ENCODE results near the gene FGD2. TPM values are rescaled to one million over a fixed set of nuclear protein-coding genes. Genes with fewer than 3 reads are reported as not detected.

FGD2 gene
- total RNA-seq, 4 donors from 2014 or later = 0.39 to 6.2 (median 5.0) TPM

GRCh38 chr6:37072526-37072925 is 67.1 kb downstream of the FGD2 start:
- in situ Hi-C loops (cut with MboI; ENCODE audit: low sequenced_read_pairs in 4 of 4) = no loop called here
- ATAC-seq (no peak), DNase-seq (no peak)
- Histone ChIP-seq H3K27ac (no peak overlapping the region), H3K4me1 (peaks cover 9 to 23% of the 10 kb centered on the region in 2 donors), H3K27me3 (no peaks in the 10 kb centered on the region), H3K9me3 (no peaks in the 10 kb centered on the region), H3K36me3 (no peaks in the 10 kb centered on the region), H3K4me3 (no peak overlapping the region)
- intact Hi-C loops (cut with DNase I; ENCODE audit: low total_unique reads) = no loop called here
- TF ChIP-seq CTCF (IDR thresholded peaks at IDR 0.05 in 4 of 5, conservative IDR thresholded peaks at IDR 0.05 in 1 of 5) (no peak), POLR2A (IDR thresholded peaks at IDR 0.05) (no peak)

- ATAC-seq = peak; percentile 97
- no peak for TF ChIP-seq CTCF (IDR thresholded peaks at IDR 0.05 in 4 of 5, conservative IDR thresholded peaks at IDR 0.05 in 1 of 5)
- TF ChIP-seq POLR2A (IDR thresholded peaks at IDR 0.05) = peak in 1 of 2 donors; percentile 14
- in situ Hi-C loops (cut with MboI; ENCODE audit: low sequenced_read_pairs in 4 of 4) = no loop called here
These were observed 68.8 kb downstream of the FGD2 start for GRCh38 chr6:37074053-37074827.

GRCh38 chr6:37077191-37077904 is 71.9 kb downstream of the FGD2 start:
- no peak overlapping the region for H3K4me3 ChIP-seq
- H3K27ac ChIP-seq = no peak overlapping the region
- no peaks in the 10 kb centered on the region for H3K9me3 ChIP-seq
- in situ Hi-C loops (cut with MboI; ENCODE audit: low sequenced_read_pairs in 4 of 4) (no loop called here), intact Hi-C loops (cut with DNase I; ENCODE audit: low total_unique reads) (no loop called here)
- TF ChIP-seq POLR2A (IDR thresholded peaks at IDR 0.05) = no peak
- no peak for TF ChIP-seq CTCF (IDR thresholded peaks at IDR 0.05 in 4 of 5, conservative IDR thresholded peaks at IDR 0.05 in 1 of 5)
- ATAC-seq = no peak
- H3K36me3 ChIP-seq = no peaks in the 10 kb centered on the region
- H3K27me3 ChIP-seq = no peaks in the 10 kb centered on the region
- H3K4me1 ChIP-seq = peaks cover 5 to 19% of the 10 kb centered on the region in 2 donors
- DNase-seq = no peak

More at GRCh38 chr6:37074053-37074827, 68.8 kb downstream of the FGD2 start:
- no peaks in the 10 kb centered on the region for H3K9me3 ChIP-seq
- intact Hi-C loops (cut with DNase I; ENCODE audit: low total_unique reads) = loop anchor here (2.0 kb wide), 1 partner anchor 29 kb away; no protein-coding TSS in a partner anchor
- no peaks in the 10 kb centered on the region for H3K27me3 ChIP-seq
- peaks cover 5 to 19% of the 10 kb centered on the region in 2 donors for H3K4me1 ChIP-seq
- peak overlapping the region; percentile 66 to 91 (median 81) for H3K27ac ChIP-seq
- no peaks in the 10 kb centered on the region for H3K36me3 ChIP-seq
- no peak overlapping the region for H3K4me3 ChIP-seq
- DNase-seq = peak; percentile 81 to 89

GRCh38 chr6:37077905-37078296 is 72.4 kb downstream of the FGD2 start:
- TF ChIP-seq CTCF (IDR thresholded peaks at IDR 0.05 in 4 of 5, conservative IDR thresholded peaks at IDR 0.05 in 1 of 5) (no peak), POLR2A (IDR thresholded peaks at IDR 0.05) (no peak)
- no peaks in the 10 kb centered on the region for H3K9me3 ChIP-seq
- H3K27me3 ChIP-seq = no peaks in the 10 kb centered on the region
- in situ Hi-C loops (cut with MboI; ENCODE audit: low sequenced_read_pairs in 4 of 4) = no loop called here
- H3K27ac ChIP-seq = no peak overlapping the region
- H3K4me3 ChIP-seq = no peak overlapping the region
- H3K36me3 ChIP-seq = no peaks in the 10 kb centered on the region
- peaks cover 5 to 19% of the 10 kb centered on the region in 2 donors for H3K4me1 ChIP-seq
- ATAC-seq = no peak
- intact Hi-C loops (cut with DNase I; ENCODE audit: low total_unique reads) = no loop called here
- peak; percentile 36 to 67 for DNase-seq

Other genes starting within 250 kb of the FGD2 start
- under 1 TPM in 1 of 4 donors, not detected in 3; 0.11 TPM for gene CPNE5, start 166.2 kb upstream of the FGD2 start, total RNA-seq
- gene PPIL1, start 130.9 kb upstream of the FGD2 start, total RNA-seq = 10 to 100 TPM in 3 of 4 donors, 1 to 10 TPM in 1; 5.4 to 18.7 (median 16.8) TPM
- gene C6orf89, start 119.7 kb upstream of the FGD2 start, total RNA-seq = 10 to 100 TPM; 30.8 to 53.2 (median 38.8) TPM
- gene PI16, start 50.9 kb upstream of the FGD2 start, total RNA-seq = 1 to 10 TPM in 3 of 4 donors, under 1 TPM in 1; 0.87 to 3.2 (median 2.5) TPM
- 100 to 1,000 TPM in 3 of 4 donors, 10 to 100 TPM in 1; 85.6 to 127 (median 116) TPM for gene MTCH1, start 19.5 kb upstream of the FGD2 start, total RNA-seq
- gene PIM1, start 164.5 kb downstream of the FGD2 start, total RNA-seq = 10 to 100 TPM in 2 of 4 donors, 1 to 10 TPM in 2; 5.0 to 23.0 (median 13.0) TPM

Data from gastrocnemius medialis (tissue), 4 donors.